Sigmoid colon (tissue), 4 donors: ENCODE results near the gene EFCAB9.

Source experiments
- POLR2AphosphoS5 ChIP-seq, 4 donors: sonication (generic); formaldehyde crosslinking; IDR thresholded peaks; one replicate each; pipeline ENCODE4 v1.6.1; 2017; ENCODE audit warnings: antibody characterized with exemption in 4 of 4
- TF ChIP-seq, protein P1 (sequence below), 4 experiments: fragments of 450-650 bp in 3 of 4; fragments of 200-600 bp in 1 of 4; IDR thresholded peaks; one replicate each; pipeline ENCODE4 v1.5.1; 2016 to 2019; ENCODE audit warnings: antibody characterized with exemption in 4 of 4, mild to moderate bottlenecking in 3 of 4, moderate library complexity in 2 of 4

DNA sequence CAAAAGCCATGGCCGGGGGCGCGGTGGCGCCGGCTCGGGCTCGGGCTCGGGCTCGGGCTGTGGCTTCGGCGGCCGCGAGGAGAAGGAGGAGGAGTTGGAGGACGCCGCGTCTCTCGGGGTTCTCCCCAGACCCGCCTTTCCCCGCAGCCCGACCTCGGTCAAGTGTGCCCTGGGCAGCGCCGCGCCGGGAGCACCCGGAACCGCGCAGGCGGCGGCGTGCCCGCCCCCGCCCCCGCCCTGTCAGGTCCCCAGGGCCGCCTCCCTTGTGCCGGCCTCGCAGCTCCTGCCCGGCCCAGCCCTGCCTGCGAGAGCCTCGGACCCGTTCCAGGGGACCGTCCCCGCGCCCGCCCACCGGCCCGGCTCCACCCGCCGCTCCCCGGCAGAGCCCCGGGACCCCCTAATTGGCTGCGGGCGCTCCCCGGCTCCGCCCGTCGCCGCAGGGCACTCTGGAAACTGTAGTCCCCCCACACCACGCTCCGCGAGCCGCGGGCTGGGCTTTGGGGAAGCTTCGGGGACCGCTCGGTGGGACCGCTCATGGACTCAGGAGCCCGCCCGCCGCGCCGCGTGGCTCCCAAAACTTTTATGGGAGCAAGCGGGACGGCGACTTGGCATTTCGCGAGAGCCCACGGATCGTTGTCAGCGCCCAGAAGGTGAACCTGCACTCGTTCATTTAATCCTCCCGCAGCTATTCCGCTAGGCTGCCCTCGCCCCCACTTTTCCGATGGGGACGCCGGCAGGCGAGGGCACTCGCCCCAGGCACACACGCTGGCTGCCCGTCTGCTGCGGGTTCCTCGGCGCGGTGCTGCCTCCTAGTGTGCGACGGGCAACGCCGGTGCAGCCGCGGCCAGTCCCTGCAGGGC, 5.7 kb upstream of the EFCAB9 start, which contains the start of gene STK10:
- TF ChIP-seq, protein P1, sequence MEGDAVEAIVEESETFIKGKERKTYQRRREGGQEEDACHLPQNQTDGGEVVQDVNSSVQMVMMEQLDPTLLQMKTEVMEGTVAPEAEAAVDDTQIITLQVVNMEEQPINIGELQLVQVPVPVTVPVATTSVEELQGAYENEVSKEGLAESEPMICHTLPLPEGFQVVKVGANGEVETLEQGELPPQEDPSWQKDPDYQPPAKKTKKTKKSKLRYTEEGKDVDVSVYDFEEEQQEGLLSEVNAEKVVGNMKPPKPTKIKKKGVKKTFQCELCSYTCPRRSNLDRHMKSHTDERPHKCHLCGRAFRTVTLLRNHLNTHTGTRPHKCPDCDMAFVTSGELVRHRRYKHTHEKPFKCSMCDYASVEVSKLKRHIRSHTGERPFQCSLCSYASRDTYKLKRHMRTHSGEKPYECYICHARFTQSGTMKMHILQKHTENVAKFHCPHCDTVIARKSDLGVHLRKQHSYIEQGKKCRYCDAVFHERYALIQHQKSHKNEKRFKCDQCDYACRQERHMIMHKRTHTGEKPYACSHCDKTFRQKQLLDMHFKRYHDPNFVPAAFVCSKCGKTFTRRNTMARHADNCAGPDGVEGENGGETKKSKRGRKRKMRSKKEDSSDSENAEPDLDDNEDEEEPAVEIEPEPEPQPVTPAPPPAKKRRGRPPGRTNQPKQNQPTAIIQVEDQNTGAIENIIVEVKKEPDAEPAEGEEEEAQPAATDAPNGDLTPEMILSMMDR (IDR thresholded peaks at IDR 0.05): peak; percentile 70 to 91 (median 81)
- TF ChIP-seq POLR2AphosphoS5 (IDR thresholded peaks at IDR 0.05): peak in 2 of 4 donors; percentile 60 to 71
